ENCODE measurements around the gene NFKB2.

DNA sequence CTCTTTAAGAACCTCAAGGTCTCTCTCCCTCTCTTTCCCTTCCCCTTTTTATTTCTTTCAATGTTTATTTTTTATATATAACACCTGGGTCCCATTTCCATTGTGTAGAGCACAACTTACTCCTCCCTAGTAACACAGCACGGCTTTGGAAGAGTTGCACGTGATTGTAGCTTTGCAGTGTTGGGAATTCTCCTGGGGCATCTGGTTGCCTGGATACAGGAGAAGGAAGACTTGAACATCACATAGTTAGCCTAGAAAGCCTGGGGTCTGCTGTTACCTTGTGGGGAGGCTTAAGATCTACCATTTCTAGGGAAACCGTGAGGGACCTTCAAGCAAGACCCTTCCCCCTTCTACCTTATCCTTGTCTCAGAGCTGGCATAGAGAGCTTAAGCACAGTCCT, 41.1 kb upstream of the NFKB2 start:
- TF ChIP-seq EZH2 (IDR thresholded peaks at IDR 0.05; ENCODE audit: insufficient read depth, poor library complexity, severe bottlenecking) (no peak), EZH2phosphoT487 (IDR thresholded peaks at IDR 0.05; ENCODE audit: insufficient read depth, low read depth) (no peak)
